Activated effector memory CD4-positive, alpha-beta T cell treated with Interleukin-2 at 50 U/mL for 16 hours (primary cell): ENCODE measurements around the gene HUWE1.

ENCODE experiments used
- DNase-seq: peaks from one replicate; pipeline ENCODE4 v3.0.0-alpha.2; 2020

HUWE1 gene

GRCh38 chrX:53494436-53494835 lies 192.1 kb downstream of the HUWE1 start:
- DNase-seq, result no peak

- no peak for DNase-seq
Observed at GRCh38 chrX:53486285-53486684, 200.2 kb downstream of the HUWE1 start.

GRCh38 chrX:53483838-53484405 lies 202.6 kb downstream of the HUWE1 start:
- no peak for DNase-seq

- DNase-seq, result no peak
Observed at GRCh38 chrX:53483416-53483815, 203.1 kb downstream of the HUWE1 start.
